Measurements from ENCODE around the gene METTL24. TPM values are rescaled to one million over a fixed set of nuclear protein-coding genes. Genes with fewer than 3 reads are reported as not detected.

The METTL24 gene
- total and polyA plus RNA-seq, 2 of the 8 experiments (the other 6 are each of a cell fraction or from before 2014, with no cell fraction given): 0.30 to 0.39 TPM

DNA sequence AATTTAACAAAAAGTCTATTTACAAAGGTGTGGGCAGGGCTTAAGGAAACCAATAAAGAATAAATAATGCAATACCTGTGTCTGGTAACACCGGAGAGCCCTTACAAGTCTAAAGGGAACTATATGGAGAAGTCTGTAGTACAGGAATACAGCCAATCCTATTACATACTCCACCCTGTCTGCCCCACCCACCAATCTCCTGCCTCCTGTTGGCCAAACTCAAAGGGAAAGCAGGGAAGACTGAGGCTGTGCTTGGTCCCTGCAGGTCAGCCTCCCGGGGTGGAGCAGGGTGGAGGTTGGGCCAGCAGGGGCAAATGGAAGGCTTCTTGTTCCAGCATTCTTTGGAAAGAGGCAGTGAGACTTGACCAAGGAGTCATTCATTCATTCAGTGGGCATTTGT is 31.5 kb downstream of the METTL24 start:
- Histone ChIP-seq H4K91ac (replicated peaks; ENCODE audit: insufficient read length, low read length) (no peak overlapping the region), H3K27me3 (replicated peaks in 1 of 4; ENCODE audit: control insufficient read depth in 3 of 4, extremely low read depth in 1 of 4, insufficient read depth in 3 of 4, low read length in 3 of 4) (no peaks in the 10 kb centered on the region), H2BK15ac (ENCODE audit: low read length) (no peak overlapping the region), H3K9ac (replicated peaks in 1 of 4; ENCODE audit: extremely low read depth in 1 of 4, low read depth in 3 of 4, low read length in 3 of 4) (no peak overlapping the region), H2BK5ac (ENCODE audit: low read depth, low read length) (no peak overlapping the region), H3K27ac (ENCODE audit: low read depth, low read length) (no peak overlapping the region), H3K79me1 (ENCODE audit: low read depth, low read length) (no peaks in the 10 kb centered on the region), H3K4me1 (replicated peaks in 1 of 4; ENCODE audit: control insufficient read depth in 3 of 4, insufficient read depth in 4 of 4, low read length in 3 of 4) (peaks cover 3 to 7% (median 5%) of the 10 kb centered on the region in 4 experiments; a peak in 5 of 7 replicates), H4K20me1 (replicated peaks in 1 of 2; ENCODE audit: control insufficient read depth in 1 of 2, insufficient read depth in 2 of 2, low read length in 2 of 2) (no peaks in the 10 kb centered on the region), H3K79me2 (ENCODE audit: control insufficient read depth in 1 of 2, insufficient read depth in 2 of 2, low read length in 2 of 2) (no peaks in the 10 kb centered on the region), H4K8ac (ENCODE audit: extremely low read depth, insufficient read depth, low read length) (no peak overlapping the region), H3K4ac (replicated peaks; ENCODE audit: insufficient read length, low read depth, low read length) (no peak overlapping the region), H3K18ac (ENCODE audit: extremely low read depth, low read length) (no peak overlapping the region), H2BK120ac (replicated peaks; ENCODE audit: low read depth, low read length) (no peak overlapping the region), H3K4me2 (ENCODE audit: insufficient read depth in 1 of 2, low read depth in 2 of 2, low read length in 2 of 2) (no peak overlapping the region), H2AFZ (ENCODE audit: low read length) (no peak overlapping the region), H4K5ac (ENCODE audit: insufficient read length, low read depth, low read length) (no peak overlapping the region), H3K4me3 (ENCODE audit: extremely low read depth in 1 of 4, insufficient read depth in 2 of 4, low read depth in 3 of 4, low read length in 4 of 4) (no peak overlapping the region), H3K9me3 (ENCODE audit: insufficient read depth in 2 of 2, low read depth in 1 of 2, low read length in 1 of 2) (no peaks in the 10 kb centered on the region), H2AK5ac (ENCODE audit: low read depth, low read length) (no peak overlapping the region), H3K23ac (ENCODE audit: insufficient read length) (no peak overlapping the region), H2BK12ac (ENCODE audit: low read depth, low read length) (no peak overlapping the region), H2BK20ac (ENCODE audit: low read length) (no peak overlapping the region), H3K56ac (replicated peaks; ENCODE audit: insufficient read length, low read depth, low read length) (no peak overlapping the region), H3K14ac (ENCODE audit: insufficient read length) (no peak overlapping the region), H3K36me3 (ENCODE audit: control insufficient read depth in 2 of 4, insufficient read depth in 4 of 4, low read length in 3 of 4) (no peaks in the 10 kb centered on the region), H3K23me2 (ENCODE audit: low read depth, low read length) (no peaks in the 10 kb centered on the region)
- DNase-seq (ENCODE audit: low read depth in 1 of 2, low spot score in 2 of 2): no peak
- POLR2A ChIA-PET (ENCODE audit: partially characterized antibody): interaction anchor here (0.6 kb wide), 1 partner anchor 29 kb away, joined by 3 read pairs; no protein-coding TSS in a partner anchor
- 91% methylated on average over 2 of the region's 2 CpGs; no CpG with 5 or more reads in 1 of the 2 experiments for WGBS, 2 experiments (ENCODE audit: extremely low coverage in 1 of 2, insufficient coverage in 1 of 2, insufficient read length in 1 of 2, insufficient replicate concordance in 2 of 2, low coverage in 1 of 2, low lambda C conversion rate in 2 of 2, missing lambda C conversion rate in 1 of 2)
- FAIRE-seq: no peak
- CTCF ChIA-PET (ENCODE audit: partially characterized antibody): interaction anchor here (0.7 to 1.3 kb wide), 2 partner anchors 14 to 19 kb away, joined by 3 to 4 read pairs; no protein-coding TSS in a partner anchor
- no peak for TF ChIP-seq HDAC6 (IDR thresholded peaks at IDR 0.05; ENCODE audit: low read depth, low read length)
- TF ChIP-seq, protein P1, sequence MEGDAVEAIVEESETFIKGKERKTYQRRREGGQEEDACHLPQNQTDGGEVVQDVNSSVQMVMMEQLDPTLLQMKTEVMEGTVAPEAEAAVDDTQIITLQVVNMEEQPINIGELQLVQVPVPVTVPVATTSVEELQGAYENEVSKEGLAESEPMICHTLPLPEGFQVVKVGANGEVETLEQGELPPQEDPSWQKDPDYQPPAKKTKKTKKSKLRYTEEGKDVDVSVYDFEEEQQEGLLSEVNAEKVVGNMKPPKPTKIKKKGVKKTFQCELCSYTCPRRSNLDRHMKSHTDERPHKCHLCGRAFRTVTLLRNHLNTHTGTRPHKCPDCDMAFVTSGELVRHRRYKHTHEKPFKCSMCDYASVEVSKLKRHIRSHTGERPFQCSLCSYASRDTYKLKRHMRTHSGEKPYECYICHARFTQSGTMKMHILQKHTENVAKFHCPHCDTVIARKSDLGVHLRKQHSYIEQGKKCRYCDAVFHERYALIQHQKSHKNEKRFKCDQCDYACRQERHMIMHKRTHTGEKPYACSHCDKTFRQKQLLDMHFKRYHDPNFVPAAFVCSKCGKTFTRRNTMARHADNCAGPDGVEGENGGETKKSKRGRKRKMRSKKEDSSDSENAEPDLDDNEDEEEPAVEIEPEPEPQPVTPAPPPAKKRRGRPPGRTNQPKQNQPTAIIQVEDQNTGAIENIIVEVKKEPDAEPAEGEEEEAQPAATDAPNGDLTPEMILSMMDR (IDR thresholded peaks at IDR 0.05; ENCODE audit: control extremely low read depth in 1 of 3, insufficient read depth in 1 of 3, low read depth in 1 of 3, low read length in 3 of 3): peak in 2 of 3 experiments; percentile 4 to 11; a peak in 1 of 4 replicates
